Measurements from ENCODE around the gene MED27. TPM values are rescaled to one million over a fixed set of nuclear protein-coding genes. Genes with fewer than 3 reads are reported as not detected.

The MED27 gene
- total RNA-seq, 1 donor: 19.0 TPM

DNA sequence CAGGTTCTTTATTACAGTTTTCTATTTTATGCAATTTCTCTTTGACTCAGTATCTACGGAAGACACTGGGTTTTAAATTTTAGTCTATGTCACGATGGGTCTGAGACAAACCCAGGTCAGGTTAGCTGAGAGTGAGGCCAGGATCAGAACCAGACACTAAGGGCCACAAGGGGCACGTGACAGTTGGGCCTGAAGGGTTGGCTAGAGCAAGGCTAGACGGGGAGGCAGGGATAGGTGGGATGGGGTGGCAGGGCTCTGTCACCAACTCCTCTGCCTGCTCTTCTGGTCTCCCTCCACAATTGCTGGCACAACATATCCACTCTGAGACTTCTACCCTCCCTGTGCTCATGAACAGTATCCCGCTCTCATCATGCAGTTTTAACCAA is 76.4 kb downstream of the MED27 start:
- no peak for DNase-seq (ENCODE audit: low read depth)
- TF ChIP-seq, protein P1, sequence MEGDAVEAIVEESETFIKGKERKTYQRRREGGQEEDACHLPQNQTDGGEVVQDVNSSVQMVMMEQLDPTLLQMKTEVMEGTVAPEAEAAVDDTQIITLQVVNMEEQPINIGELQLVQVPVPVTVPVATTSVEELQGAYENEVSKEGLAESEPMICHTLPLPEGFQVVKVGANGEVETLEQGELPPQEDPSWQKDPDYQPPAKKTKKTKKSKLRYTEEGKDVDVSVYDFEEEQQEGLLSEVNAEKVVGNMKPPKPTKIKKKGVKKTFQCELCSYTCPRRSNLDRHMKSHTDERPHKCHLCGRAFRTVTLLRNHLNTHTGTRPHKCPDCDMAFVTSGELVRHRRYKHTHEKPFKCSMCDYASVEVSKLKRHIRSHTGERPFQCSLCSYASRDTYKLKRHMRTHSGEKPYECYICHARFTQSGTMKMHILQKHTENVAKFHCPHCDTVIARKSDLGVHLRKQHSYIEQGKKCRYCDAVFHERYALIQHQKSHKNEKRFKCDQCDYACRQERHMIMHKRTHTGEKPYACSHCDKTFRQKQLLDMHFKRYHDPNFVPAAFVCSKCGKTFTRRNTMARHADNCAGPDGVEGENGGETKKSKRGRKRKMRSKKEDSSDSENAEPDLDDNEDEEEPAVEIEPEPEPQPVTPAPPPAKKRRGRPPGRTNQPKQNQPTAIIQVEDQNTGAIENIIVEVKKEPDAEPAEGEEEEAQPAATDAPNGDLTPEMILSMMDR (IDR thresholded peaks at IDR 0.05; ENCODE audit: insufficient read depth, low read depth, low read length): no peak
- no peak overlapping the region for H3K4me3 ChIP-seq (ENCODE audit: low read depth, low read length)

DNA sequence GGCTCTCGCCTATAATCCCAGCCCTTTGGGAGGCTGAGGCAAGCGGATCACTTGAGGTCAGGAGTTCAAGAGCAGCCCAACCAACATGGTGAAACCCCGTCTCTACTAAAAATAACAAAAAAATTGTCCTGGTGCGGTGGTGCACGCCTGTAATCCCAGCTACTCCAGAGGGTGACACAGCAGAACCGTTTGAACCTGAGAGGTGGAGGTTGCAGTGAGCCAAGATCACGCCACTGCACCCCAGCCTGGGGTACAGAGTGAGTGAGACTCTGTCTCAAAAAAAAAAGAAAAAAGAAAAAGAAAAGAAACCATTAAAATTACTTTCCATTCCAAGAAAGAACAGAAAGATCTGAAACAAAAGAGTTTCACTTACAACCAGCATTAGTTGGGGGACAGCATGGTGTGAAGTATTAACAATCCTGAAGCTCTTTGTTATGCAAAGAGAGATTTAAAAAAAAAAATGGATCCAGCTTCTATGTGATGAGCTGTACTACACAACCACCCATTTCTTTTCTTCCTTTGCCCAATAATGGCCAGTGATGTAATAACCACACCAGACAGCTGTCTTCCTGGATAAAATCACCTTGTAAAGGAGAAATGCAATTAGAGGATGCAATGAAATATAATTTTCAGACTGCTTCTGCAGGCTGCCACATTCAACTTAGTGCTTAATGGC is 76.9 kb downstream of the MED27 start:
- H3K4me3 ChIP-seq (ENCODE audit: low read depth, low read length): no peak overlapping the region
- no peak for DNase-seq (ENCODE audit: low read depth)
- TF ChIP-seq, protein P1 (IDR thresholded peaks at IDR 0.05; ENCODE audit: insufficient read depth, low read depth, low read length): no peak

DNA sequence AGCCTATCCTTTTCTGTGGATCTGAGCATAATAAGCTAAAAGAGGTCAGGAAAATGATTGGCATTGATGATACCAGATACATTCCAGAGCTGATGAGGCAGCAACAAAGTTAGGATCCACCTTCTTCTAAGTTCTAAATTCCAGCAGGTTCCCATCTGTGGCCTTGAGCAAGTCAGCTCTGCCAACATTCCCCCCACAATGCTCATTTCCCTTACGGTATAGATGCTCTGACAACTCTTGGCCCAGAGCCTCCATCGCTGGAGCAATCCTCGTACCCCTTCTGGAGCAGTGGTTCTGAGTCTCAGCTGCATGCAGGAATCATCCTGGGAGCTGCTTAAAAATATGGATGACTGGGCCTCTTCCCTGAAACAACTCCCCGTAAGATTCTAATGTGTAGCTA is 78.1 kb downstream of the MED27 start:
- TF ChIP-seq, protein P1 (IDR thresholded peaks at IDR 0.05; ENCODE audit: insufficient read depth, low read depth, low read length): no peak
- no peak overlapping the region for H3K4me3 ChIP-seq (ENCODE audit: low read depth, low read length)
- DNase-seq (ENCODE audit: low read depth): no peak

DNA sequence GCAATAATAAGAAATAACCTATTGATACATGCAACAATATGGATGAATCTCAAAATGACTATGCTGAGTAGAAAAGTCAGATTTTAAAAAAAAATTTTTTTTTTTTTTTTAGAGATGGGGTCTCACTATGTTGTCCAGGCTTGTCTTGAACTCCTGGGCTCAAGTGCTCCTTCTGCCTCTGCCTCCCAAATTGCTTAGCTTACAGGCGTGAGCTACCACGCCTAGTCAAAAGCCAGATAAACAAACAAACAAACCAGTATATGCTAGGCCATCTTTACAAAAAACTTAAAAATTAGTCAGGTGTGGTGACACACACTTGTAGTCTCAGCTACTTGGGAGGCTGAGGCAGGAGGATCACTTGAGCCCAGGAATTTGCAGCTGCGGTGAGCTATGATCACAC is 79.0 kb downstream of the MED27 start:
- H3K4me3 ChIP-seq (ENCODE audit: low read depth, low read length): no peak overlapping the region
- TF ChIP-seq, protein P1 (IDR thresholded peaks at IDR 0.05; ENCODE audit: insufficient read depth, low read depth, low read length): no peak
- DNase-seq (ENCODE audit: low read depth): no peak

DNA sequence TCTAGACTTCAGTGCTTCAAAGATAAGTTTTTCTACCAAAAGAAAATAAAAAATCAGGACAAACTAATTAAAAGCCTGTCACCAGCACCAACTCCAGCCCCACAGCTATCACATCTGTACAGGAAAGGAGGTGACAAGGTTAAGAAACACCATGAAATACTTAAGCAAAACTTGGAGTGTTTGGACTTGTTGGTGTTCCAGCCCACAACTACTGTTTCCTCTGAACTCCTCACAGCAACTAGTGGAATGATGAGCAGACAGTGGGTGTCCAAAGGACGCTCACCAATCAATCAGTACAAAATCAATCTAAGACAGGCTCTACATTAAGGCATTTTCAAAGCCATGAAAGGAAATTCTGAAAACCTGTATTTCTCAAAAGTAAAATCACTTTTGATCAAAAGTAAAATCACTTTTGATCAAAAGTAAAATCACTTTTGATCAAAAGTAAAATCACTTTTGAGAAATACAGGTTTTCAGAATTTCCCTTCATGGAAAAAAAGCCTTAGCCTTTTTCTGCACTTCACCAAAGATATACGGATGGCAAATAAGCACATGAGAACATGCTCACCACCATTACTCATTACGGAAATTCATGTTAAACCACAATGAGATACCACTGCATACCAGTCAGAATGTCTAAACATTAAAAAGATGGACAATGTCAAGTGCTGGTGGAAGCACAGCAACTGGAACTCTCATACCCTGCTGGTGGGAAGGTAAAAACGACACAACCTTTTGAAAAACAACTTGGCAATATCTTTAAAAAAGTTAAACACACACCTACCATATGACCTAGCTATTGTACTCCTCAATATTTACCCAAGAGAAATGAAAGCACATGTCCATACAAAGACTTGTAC is 79.7 kb downstream of the MED27 start:
- H3K4me3 ChIP-seq (ENCODE audit: low read depth, low read length): no peak overlapping the region
- TF ChIP-seq, protein P1 (IDR thresholded peaks at IDR 0.05; ENCODE audit: insufficient read depth, low read depth, low read length): peak; percentile 27
- DNase-seq (ENCODE audit: low read depth): peak; percentile 81

DNA sequence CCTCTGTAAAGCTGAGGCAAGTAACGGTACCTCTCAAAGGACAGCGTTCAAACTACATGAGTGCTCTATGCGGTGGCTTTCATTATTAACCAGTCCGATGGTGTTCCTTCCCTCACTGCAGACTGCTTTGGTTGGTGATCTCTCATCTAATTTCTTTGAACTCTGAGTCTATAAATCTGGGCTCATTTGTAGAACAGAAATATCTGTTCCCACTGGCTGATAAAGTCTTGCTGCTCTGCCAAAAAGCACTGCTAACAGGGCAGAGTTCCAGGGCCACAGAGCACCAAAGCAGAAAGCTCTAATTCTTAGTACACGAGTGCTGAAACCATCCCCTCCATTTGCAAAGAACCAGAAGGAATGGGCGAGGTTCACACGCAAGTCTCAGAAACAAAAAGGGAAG is 81.9 kb downstream of the MED27 start:
- DNase-seq (ENCODE audit: low read depth): peak; percentile 54
- TF ChIP-seq, protein P1 (IDR thresholded peaks at IDR 0.05; ENCODE audit: insufficient read depth, low read depth, low read length): no peak
- H3K4me3 ChIP-seq (ENCODE audit: low read depth, low read length): no peak overlapping the region
